ENCODE measurements around the gene BGLAP.
"Not testable (repeated sequence)": the region's sequence is repeated elsewhere in the genome, so short reads cannot be mapped to it uniquely, and the experiment has no call there.

The BGLAP gene

GRCh38 chr1:156211243-156211642 lies 30.7 kb upstream of the BGLAP start:
- Histone ChIP-seq H3K27ac (ENCODE audit: low read depth, low read length) (no peak overlapping the region), H3K9ac (ENCODE audit: low read length in 5 of 5) (no peak overlapping the region), H3K9me3 (ENCODE audit: control insufficient read depth in 5 of 5, low read length in 5 of 5) (no peaks in the 10 kb centered on the region), H3K4me3 (ENCODE audit: low read depth in 1 of 5, low read length in 5 of 5) (no peak overlapping the region), H3K4me1 (ENCODE audit: control insufficient read depth in 5 of 5, insufficient read depth in 5 of 5, low read length in 5 of 5) (peaks cover 7 to 20% (median 16%) of the 10 kb centered on the region in 5 donors), H3K27me3 (ENCODE audit: control insufficient read depth in 5 of 5, insufficient read depth in 4 of 5, low read length in 5 of 5) (no peaks in the 10 kb centered on the region), H3K36me3 (ENCODE audit: control insufficient read depth in 5 of 5, insufficient read depth in 5 of 5, low read length in 5 of 5) (peaks cover 7 to 54% (median 38%) of the 10 kb centered on the region in 5 donors)

DNA sequence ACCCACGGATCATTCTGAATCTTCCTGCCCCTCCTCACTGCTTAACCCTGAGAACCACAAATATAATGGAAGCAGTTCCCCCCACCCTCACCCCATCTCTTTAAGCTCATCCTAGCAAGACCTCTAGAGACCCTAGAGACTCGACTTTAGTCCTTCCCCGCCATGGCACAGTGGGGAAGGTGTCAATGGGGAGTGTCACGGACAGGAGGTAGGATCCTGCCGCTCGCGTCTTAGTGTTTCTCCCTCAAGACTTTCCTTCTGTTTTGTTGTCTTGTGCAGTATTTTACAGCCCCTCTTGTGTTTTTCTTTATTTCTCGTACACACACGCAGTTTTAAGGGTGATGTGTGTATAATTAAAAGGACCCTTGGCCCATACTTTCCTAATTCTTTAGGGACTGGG lies 29.9 kb upstream of the BGLAP start:
- Histone ChIP-seq H3K9ac (ENCODE audit: low read length in 5 of 5) (peak overlapping the region in 4 of 5 donors; percentile 71 to 96 (median 92)), H3K36me3 (ENCODE audit: control insufficient read depth in 5 of 5, insufficient read depth in 5 of 5, low read length in 5 of 5) (peaks cover 7 to 46% (median 37%) of the 10 kb centered on the region in 5 donors)

DNA sequence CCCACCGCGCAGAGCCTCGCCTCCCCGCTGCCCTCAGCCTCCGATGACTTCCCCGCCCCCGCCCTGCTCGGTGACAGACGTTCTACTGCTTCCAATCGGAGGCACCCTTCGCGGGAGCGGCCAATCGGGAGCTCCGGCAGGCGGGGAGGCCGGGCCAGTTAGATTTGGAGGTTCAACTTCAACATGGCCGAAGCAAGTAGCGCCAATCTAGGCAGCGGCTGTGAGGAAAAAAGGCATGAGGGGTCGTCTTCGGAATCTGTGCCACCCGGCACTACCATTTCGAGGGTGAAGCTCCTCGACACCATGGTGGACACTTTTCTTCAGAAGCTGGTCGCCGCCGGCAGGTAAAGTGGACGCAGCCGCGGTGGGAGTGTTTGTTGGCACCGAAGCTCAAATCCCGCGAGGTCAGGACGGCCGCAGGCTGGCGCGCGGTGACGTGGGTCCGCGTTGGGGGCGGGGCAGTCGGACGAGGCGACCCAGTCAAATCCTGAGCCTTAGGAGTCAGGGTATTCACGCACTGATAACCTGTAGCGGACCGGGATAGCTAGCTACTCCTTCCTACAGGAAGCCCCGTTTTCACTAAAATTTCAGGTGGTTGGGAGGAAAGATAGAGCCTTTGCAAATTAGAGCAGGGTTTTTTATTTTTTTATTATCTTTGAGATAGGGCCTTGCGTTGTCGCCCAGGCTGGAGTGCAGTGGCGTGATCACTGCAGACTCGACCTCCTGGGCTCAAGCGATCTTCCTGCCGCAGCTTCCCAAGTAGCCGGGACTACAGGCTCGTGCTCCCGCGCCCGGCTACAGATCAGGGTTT lies 28.9 kb upstream of the BGLAP start, which contains the start of gene PMF1:
Gene PMF1, plus strand, starts transcription at position 175 of the 811 bp plus-strand sequence. Its CDS starts 9 bp downstream, at position 184.
- peaks cover 7 to 27% (median 20%) of the 10 kb centered on the region in 5 donors for H3K4me1 ChIP-seq (ENCODE audit: control insufficient read depth in 5 of 5, insufficient read depth in 5 of 5, low read length in 5 of 5)
- H3K9ac ChIP-seq (ENCODE audit: low read length in 5 of 5): peak within 1 kb of the TSS; percentile 70 to 96 (median 90)
- no peaks in the 10 kb centered on the region for H3K27me3 ChIP-seq (ENCODE audit: control insufficient read depth in 5 of 5, insufficient read depth in 4 of 5, low read length in 5 of 5)
- no peaks in the 10 kb centered on the region for H3K9me3 ChIP-seq (ENCODE audit: control insufficient read depth in 5 of 5, low read length in 5 of 5)
- H3K27ac ChIP-seq (ENCODE audit: low read depth, low read length): peak within 1 kb of the TSS; percentile 92
- peak within 1 kb of the TSS; percentile 92 to 97 (median 94) for H3K4me3 ChIP-seq (ENCODE audit: low read depth in 1 of 5, low read length in 5 of 5)
- H3K36me3 ChIP-seq (ENCODE audit: control insufficient read depth in 5 of 5, insufficient read depth in 5 of 5, low read length in 5 of 5): peaks cover 7 to 41% (median 32%) of the 10 kb centered on the region in 5 donors

More for the DNA sequence above, 29.9 kb upstream of the BGLAP start:
- Histone ChIP-seq H3K27me3 (ENCODE audit: control insufficient read depth in 5 of 5, insufficient read depth in 4 of 5, low read length in 5 of 5) (no peaks in the 10 kb centered on the region), H3K4me3 (ENCODE audit: low read depth in 1 of 5, low read length in 5 of 5) (peak overlapping the region; percentile 44 to 97 (median 92)), H3K4me1 (ENCODE audit: control insufficient read depth in 5 of 5, insufficient read depth in 5 of 5, low read length in 5 of 5) (peaks cover 7 to 20% (median 16%) of the 10 kb centered on the region in 5 donors), H3K9me3 (ENCODE audit: control insufficient read depth in 5 of 5, low read length in 5 of 5) (no peaks in the 10 kb centered on the region), H3K27ac (ENCODE audit: low read depth, low read length) (peak overlapping the region; percentile 92)

DNA sequence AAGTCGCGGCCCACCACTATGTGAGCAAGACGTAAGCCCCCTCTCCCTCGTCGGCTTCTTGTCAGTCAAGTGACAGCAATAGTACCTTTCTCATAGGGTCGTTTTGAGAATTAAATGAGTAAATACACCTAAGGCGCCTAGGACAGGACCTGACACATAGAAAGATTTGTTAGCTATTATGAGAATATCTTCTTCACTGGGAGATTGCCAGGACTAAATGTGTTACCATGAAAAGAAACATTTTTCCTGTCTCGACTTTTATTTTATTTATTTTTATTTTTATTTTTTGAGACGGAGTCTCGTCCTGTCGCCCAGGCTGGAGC lies 28.4 kb upstream of the BGLAP start:
- Histone ChIP-seq H3K9ac (ENCODE audit: low read length in 5 of 5) (peak overlapping the region in 4 of 5 donors; percentile 84 to 96 (median 92)), H3K4me3 (ENCODE audit: low read depth in 1 of 5, low read length in 5 of 5) (peak overlapping the region; percentile 92 to 97 (median 94)), H3K27ac (ENCODE audit: low read depth, low read length) (peak overlapping the region; percentile 92), H3K4me1 (ENCODE audit: control insufficient read depth in 5 of 5, insufficient read depth in 5 of 5, low read length in 5 of 5) (peaks cover 7 to 28% (median 22%) of the 10 kb centered on the region in 5 donors), H3K9me3 (ENCODE audit: control insufficient read depth in 5 of 5, low read length in 5 of 5) (no peaks in the 10 kb centered on the region), H3K36me3 (ENCODE audit: control insufficient read depth in 5 of 5, insufficient read depth in 5 of 5, low read length in 5 of 5) (peaks cover 5 to 36% (median 28%) of the 10 kb centered on the region in 5 donors), H3K27me3 (ENCODE audit: control insufficient read depth in 5 of 5, insufficient read depth in 4 of 5, low read length in 5 of 5) (no peaks in the 10 kb centered on the region)

GRCh38 chr1:156214024-156214748 lies 27.8 kb upstream of the BGLAP start:
- Histone ChIP-seq H3K27me3 (ENCODE audit: control insufficient read depth in 5 of 5, insufficient read depth in 4 of 5, low read length in 5 of 5) (no peaks in the 10 kb centered on the region), H3K4me1 (ENCODE audit: control insufficient read depth in 5 of 5, insufficient read depth in 5 of 5, low read length in 5 of 5) (peaks cover 7 to 28% (median 22%) of the 10 kb centered on the region in 5 donors), H3K4me3 (ENCODE audit: low read depth in 1 of 5, low read length in 5 of 5) (peak overlapping the region; percentile 92 to 97 (median 94)), H3K36me3 (ENCODE audit: control insufficient read depth in 5 of 5, insufficient read depth in 5 of 5, low read length in 5 of 5) (peaks cover 0 to 30% (median 23%) of the 10 kb centered on the region in 5 donors), H3K9ac (ENCODE audit: low read length in 5 of 5) (peak overlapping the region in 3 of 5 donors; percentile 84 to 96 (median 90)), H3K9me3 (ENCODE audit: control insufficient read depth in 5 of 5, low read length in 5 of 5) (no peaks in the 10 kb centered on the region), H3K27ac (ENCODE audit: low read depth, low read length) (peak overlapping the region; percentile 92)

DNA sequence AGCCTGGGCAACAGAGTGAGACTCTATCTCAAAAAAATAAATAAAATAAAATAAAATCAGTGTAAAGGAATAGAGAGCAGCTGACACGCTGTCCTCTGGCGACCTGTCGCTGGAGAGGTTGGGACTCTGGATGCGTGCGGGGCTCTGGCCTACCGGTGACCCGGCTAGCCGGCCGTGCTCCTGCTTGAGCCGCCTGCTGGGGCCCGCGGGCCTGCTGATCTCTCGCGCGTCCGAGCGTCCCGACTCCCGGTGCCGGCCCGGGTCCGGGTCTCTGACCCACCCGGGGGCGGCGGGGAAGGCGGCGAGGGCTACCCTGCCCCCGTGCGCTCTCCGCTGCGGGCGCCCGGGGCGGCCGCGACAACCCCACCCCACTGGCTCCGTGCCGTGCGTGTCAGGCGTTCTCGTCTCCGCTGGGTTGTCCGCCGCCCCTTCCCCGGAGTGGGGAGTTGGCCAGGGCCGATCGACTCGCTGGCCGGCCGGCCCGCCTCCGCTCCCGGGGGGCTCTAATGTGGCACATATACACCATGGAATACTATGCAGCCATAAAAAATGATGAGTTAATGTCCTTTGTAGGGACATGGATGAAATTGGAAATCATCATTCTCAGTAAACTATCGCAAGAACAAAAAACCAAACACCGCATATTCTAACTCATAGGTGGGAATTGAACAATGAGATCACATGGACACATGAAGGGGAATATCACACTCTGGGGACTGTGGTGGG lies 25.5 kb upstream of the BGLAP start:
- not testable (repeated sequence) for H3K9me3 ChIP-seq (ENCODE audit: control insufficient read depth in 5 of 5, low read length in 5 of 5); H3K9ac ChIP-seq (ENCODE audit: low read length in 5 of 5); H3K4me3 ChIP-seq (ENCODE audit: low read depth in 1 of 5, low read length in 5 of 5); H3K27ac ChIP-seq (ENCODE audit: low read depth, low read length); H3K27me3 ChIP-seq (ENCODE audit: control insufficient read depth in 5 of 5, insufficient read depth in 4 of 5, low read length in 5 of 5)
- peaks cover 3 to 23% (median 11%) of the 10 kb centered on the region in 5 donors for H3K36me3 ChIP-seq (ENCODE audit: control insufficient read depth in 5 of 5, insufficient read depth in 5 of 5, low read length in 5 of 5)
- H3K4me1 ChIP-seq (ENCODE audit: control insufficient read depth in 5 of 5, insufficient read depth in 5 of 5, low read length in 5 of 5): peaks cover 7 to 28% (median 22%) of the 10 kb centered on the region in 5 donors

GRCh38 chr1:156217871-156218270 lies 24.1 kb upstream of the BGLAP start:
- H3K4me3 ChIP-seq (ENCODE audit: low read depth in 1 of 5, low read length in 5 of 5): no peak overlapping the region
- no peaks in the 10 kb centered on the region for H3K27me3 ChIP-seq (ENCODE audit: control insufficient read depth in 5 of 5, insufficient read depth in 4 of 5, low read length in 5 of 5)
- peak overlapping the region; percentile 24 for H3K27ac ChIP-seq (ENCODE audit: low read depth, low read length)
- peaks cover 4 to 35% (median 22%) of the 10 kb centered on the region in 5 donors for H3K36me3 ChIP-seq (ENCODE audit: control insufficient read depth in 5 of 5, insufficient read depth in 5 of 5, low read length in 5 of 5)
- H3K9me3 ChIP-seq (ENCODE audit: control insufficient read depth in 5 of 5, low read length in 5 of 5): no peaks in the 10 kb centered on the region
- peaks cover 3 to 22% (median 18%) of the 10 kb centered on the region in 5 donors for H3K4me1 ChIP-seq (ENCODE audit: control insufficient read depth in 5 of 5, insufficient read depth in 5 of 5, low read length in 5 of 5)
- peak overlapping the region in 2 of 5 donors; percentile 25 to 55 for H3K9ac ChIP-seq (ENCODE audit: low read length in 5 of 5)

- Histone ChIP-seq H3K27me3 (ENCODE audit: control insufficient read depth in 5 of 5, insufficient read depth in 4 of 5, low read length in 5 of 5) (no peaks in the 10 kb centered on the region), H3K9ac (ENCODE audit: low read length in 5 of 5) (no peak overlapping the region), H3K27ac (ENCODE audit: low read depth, low read length) (no peak overlapping the region), H3K4me3 (ENCODE audit: low read depth in 1 of 5, low read length in 5 of 5) (no peak overlapping the region), H3K4me1 (ENCODE audit: control insufficient read depth in 5 of 5, insufficient read depth in 5 of 5, low read length in 5 of 5) (peaks cover 0 to 9% (median 7%) of the 10 kb centered on the region in 5 donors), H3K36me3 (ENCODE audit: control insufficient read depth in 5 of 5, insufficient read depth in 5 of 5, low read length in 5 of 5) (peaks cover 9 to 37% (median 31%) of the 10 kb centered on the region in 5 donors), H3K9me3 (ENCODE audit: control insufficient read depth in 5 of 5, low read length in 5 of 5) (no peaks in the 10 kb centered on the region)
Measured at GRCh38 chr1:156220226-156220625, 21.8 kb upstream of the BGLAP start.

GRCh38 chr1:156221986-156222692 lies 19.8 kb upstream of the BGLAP start:
- Histone ChIP-seq H3K27ac (ENCODE audit: low read depth, low read length) (no peak overlapping the region), H3K36me3 (ENCODE audit: control insufficient read depth in 5 of 5, insufficient read depth in 5 of 5, low read length in 5 of 5) (peaks cover 9 to 45% (median 39%) of the 10 kb centered on the region in 5 donors), H3K4me3 (ENCODE audit: low read depth in 1 of 5, low read length in 5 of 5) (no peak overlapping the region)

More at GRCh38 chr1:156221986-156222692, 19.8 kb upstream of the BGLAP start:
- Histone ChIP-seq H3K27me3 (ENCODE audit: control insufficient read depth in 5 of 5, insufficient read depth in 4 of 5, low read length in 5 of 5) (no peaks in the 10 kb centered on the region), H3K9ac (ENCODE audit: low read length in 5 of 5) (no peak overlapping the region), H3K9me3 (ENCODE audit: control insufficient read depth in 5 of 5, low read length in 5 of 5) (no peaks in the 10 kb centered on the region), H3K4me1 (ENCODE audit: control insufficient read depth in 5 of 5, insufficient read depth in 5 of 5, low read length in 5 of 5) (peaks cover 0 to 9% (median 7%) of the 10 kb centered on the region in 5 donors)
